SK-N-SH (cell line): ENCODE data around the gene STRIP2. TPM values are rescaled to one million over a fixed set of nuclear protein-coding genes. Genes with fewer than 3 reads are reported as not detected.

Source experiments
- CTCF ChIA-PET: fragments of 300-600, 350-600 bp; formaldehyde crosslinking; extraction: SDS; loops from one replicate; lab custom pipeline; 2021; lab: Yijun Ruan, JAX
- POLR2A ChIA-PET: fragments of 350-600 bp; sonication (Branson Sonifier 250); formaldehyde crosslinking; extraction: SDS; loops from one replicate; lab custom pipeline; 2020; ENCODE audit warnings: antibody characterized with exemption, inconsistent platforms; lab: Yijun Ruan, JAX
- DNase-seq: peaks from one replicate; pipeline ENCODE4 v3.0.0; 2012
- H2AFZ ChIP-seq: fragments of 200-600 bp; sonication (generic); 2 replicates; pipeline ENCODE4 v1.8.1; 2016; ENCODE audit warnings: antibody characterized with exemption, mild to moderate bottlenecking, low read depth
- H3F3A ChIP-seq: fragments of 200-600 bp; sonication (generic); replicated peaks from 2 replicates; pipeline ENCODE3; 2016; ENCODE audit warnings: antibody characterized with exemption, mild to moderate bottlenecking; ENCODE audit not compliant: insufficient read depth
- H3K27ac ChIP-seq, 2 experiments: fragments of 200-500 bp in 1 of 2; fragments of 200-600 bp in 1 of 2; sonication (Bioruptor generic) in 1 of 2; sonication (generic), shearing (Covaris generic) in 1 of 2; 2 replicates each; pipeline versions ENCODE4 v1.5.1 to v1.6.1; 2014 to 2016; ENCODE audit warnings: low read depth in 2 of 2, inconsistent platforms in 1 of 2, low read length in 1 of 2, mild to moderate bottlenecking in 1 of 2, mixed read lengths in 1 of 2
- H3K27me3 ChIP-seq: fragments of 200-600 bp; sonication (generic), shearing (Covaris generic); 2 replicates; pipeline ENCODE4 v1.6.1; 2016; ENCODE audit warnings: mixed run types; ENCODE audit not compliant: insufficient read depth
- H3K36me3 ChIP-seq, 2 experiments: fragments of 200-500 bp in 1 of 2; fragments of 200-600 bp in 1 of 2; sonication (Bioruptor generic) in 1 of 2; sonication (generic) in 1 of 2; replicated peaks in 1 of 2; 2 replicates each; pipeline versions ENCODE3 to v1.5.1; 2014 to 2016; ENCODE audit warnings: low read length in 1 of 2, mild to moderate bottlenecking in 1 of 2; ENCODE audit not compliant: insufficient read depth in 2 of 2, control insufficient read depth in 1 of 2
- H3K4me1 ChIP-seq, 2 experiments: fragments of 200-500 bp in 1 of 2; fragments of 200-600 bp in 1 of 2; sonication (Bioruptor generic) in 1 of 2; sonication (generic), shearing (Covaris generic) in 1 of 2; 2 replicates each; pipeline versions ENCODE4 v1.5.1 to v1.6.1; 2014 to 2016; ENCODE audit warnings: low read depth in 1 of 2, low read length in 1 of 2, mixed run types in 1 of 2; ENCODE audit not compliant: insufficient read depth in 2 of 2, control insufficient read depth in 1 of 2
- H3K4me2 ChIP-seq: fragments of 200-600 bp; sonication (generic), shearing (Covaris generic); 2 replicates; pipeline ENCODE4 v1.6.1; 2017; ENCODE audit warnings: mixed run types
- H3K4me3 ChIP-seq, 2 experiments: fragments of 200-500 bp in 1 of 2; fragments of 200-600 bp in 1 of 2; sonication (Bioruptor generic) in 1 of 2; sonication (generic), shearing (Covaris generic) in 1 of 2; 2 replicates each; pipeline versions ENCODE4 v1.5.1 to v1.8.1; 2014 to 2016; ENCODE audit warnings: low read depth in 2 of 2, inconsistent platforms in 1 of 2, low read length in 1 of 2, mild to moderate bottlenecking in 1 of 2, mixed read lengths in 1 of 2, moderate library complexity in 1 of 2
- H3K79me2 ChIP-seq: fragments of 200-600 bp; sonication (generic); 2 replicates; pipeline ENCODE4 v1.8.1; 2017; ENCODE audit warnings: mild to moderate bottlenecking; ENCODE audit not compliant: insufficient read depth
- H3K9ac ChIP-seq: fragments of 200-600 bp; sonication (generic); 2 replicates; pipeline ENCODE4 v1.6.1; 2017; ENCODE audit warnings: mixed run types
- H3K9me2 ChIP-seq: fragments of 200-600 bp; sonication (generic); 2 replicates; pipeline ENCODE4 v1.6.1; 2017; ENCODE audit warnings: mixed run types
- H3K9me3 ChIP-seq: fragments of 200-600 bp; sonication (generic); 2 replicates; pipeline ENCODE4 v1.6.1; 2017; ENCODE audit warnings: mixed run types, mild to moderate bottlenecking, moderate library complexity
- H4K20me1 ChIP-seq: fragments of 200-600 bp; sonication (generic); 2 replicates; pipeline ENCODE4 v1.6.1; 2017; ENCODE audit warnings: mild to moderate bottlenecking, mixed run types; ENCODE audit not compliant: insufficient read depth
- CHD2 ChIP-seq: fragments of 150-350 bp; IDR thresholded peaks from 2 replicates; pipeline ENCODE4 v1.6.1; 2018; ENCODE audit warnings: low read length; ENCODE audit not compliant: partially characterized antibody
- ELF1 ChIP-seq: IDR thresholded peaks from 2 replicates; pipeline ENCODE4 v1.4.0; 2012
- EP300 ChIP-seq, 2 experiments: IDR thresholded peaks; 2 replicates each; pipeline versions ENCODE4 v1.4.0 to v1.6.1; 2012; ENCODE audit warnings: borderline replicate concordance in 1 of 2, low read depth in 1 of 2, low read length in 1 of 2
- FOSL2 ChIP-seq: IDR thresholded peaks from 2 replicates; pipeline ENCODE4 v1.4.0; 2012; ENCODE audit warnings: low read depth, mild to moderate bottlenecking, moderate library complexity, borderline replicate concordance
- FOXJ3 ChIP-seq: sonication (generic); formaldehyde crosslinking; IDR thresholded peaks from 2 replicates; pipeline ENCODE4 v1.5.1; 2020; ENCODE audit warnings: mild to moderate bottlenecking, missing genetic modification reagents
- FOXM1 ChIP-seq: IDR thresholded peaks from 2 replicates; pipeline ENCODE4 v1.4.0; 2012; ENCODE audit warnings: low read depth, mild to moderate bottlenecking
- GATA2 ChIP-seq: sonication (generic); formaldehyde crosslinking; IDR thresholded peaks from 2 replicates; pipeline ENCODE4 v1.5.0; 2020; ENCODE audit warnings: mild to moderate bottlenecking, missing genetic modification reagents
- IRF3 ChIP-seq: fragments of 150-350 bp; IDR thresholded peaks from 2 replicates; pipeline ENCODE4 v1.6.1; 2016; ENCODE audit warnings: mild to moderate bottlenecking, low read depth, low read length
- NFIC ChIP-seq: IDR thresholded peaks from 2 replicates; pipeline ENCODE4 v1.4.0; 2012; ENCODE audit warnings: borderline replicate concordance
- RAD21 ChIP-seq: IDR thresholded peaks from 2 replicates; pipeline ENCODE4 v1.6.1; 2012; ENCODE audit warnings: mild to moderate bottlenecking, low read length
- RCOR1 ChIP-seq: fragments of 150-350 bp; IDR thresholded peaks from 2 replicates; pipeline ENCODE4 v1.6.1; 2017; ENCODE audit warnings: antibody characterized with exemption, low read length
- RXRA ChIP-seq: IDR thresholded peaks from 2 replicates; pipeline ENCODE4 v1.4.0; 2012; ENCODE audit warnings: low read depth, mild to moderate bottlenecking, borderline replicate concordance
- TAF1 ChIP-seq: IDR thresholded peaks from 2 replicates; pipeline ENCODE4 v1.6.1; 2012; ENCODE audit warnings: low read depth, mild to moderate bottlenecking, low read length, moderate library complexity, borderline replicate concordance
- TCF12 ChIP-seq: IDR thresholded peaks from 2 replicates; pipeline ENCODE4 v1.4.0; 2012
- TEAD4 ChIP-seq: IDR thresholded peaks from 2 replicates; pipeline ENCODE4 v1.4.0; 2012; ENCODE audit warnings: mild to moderate bottlenecking, borderline replicate concordance; ENCODE audit not compliant: insufficient read depth
- YY1 ChIP-seq: IDR thresholded peaks from 2 replicates; pipeline ENCODE4 v1.4.0; 2012; ENCODE audit warnings: low read depth, mild to moderate bottlenecking
- WGBS: methylation state at CpG from one replicate; pipeline ENCODE4 v1.1.6; 2017; ENCODE audit warnings: low lambda C conversion rate; 5-methylcytosine and 5-hydroxymethylcytosine counted together
- polyA plus RNA-seq, 3 experiments: library from polyadenylated mRNA; depleted of rRNA; stranded (reverse); fragments of >200 nt; gene quantifications; 2 replicates each; pipeline ENCODE4 v1.2.3, GENCODE V29; 2012
- TF ChIP-seq, protein P1 (sequence below): IDR thresholded peaks from 2 replicates; pipeline ENCODE4 v1.4.0; 2012; ENCODE audit warnings: low read depth, borderline replicate concordance
- TF ChIP-seq, protein P2 (sequence below): IDR thresholded peaks from 2 replicates; pipeline ENCODE4 v1.4.0; 2012; ENCODE audit warnings: low read depth, borderline replicate concordance
- TF ChIP-seq, protein P3 (sequence below): fragments of 150-350 bp; IDR thresholded peaks from 2 replicates; pipeline ENCODE4 v1.6.1; 2017; ENCODE audit warnings: antibody characterized with exemption, low read length, low read depth, borderline replicate concordance

STRIP2 gene
- polyA plus RNA-seq, 1 of the 3 experiments (the other 2 are of a cell fraction), result 4.9 TPM

- H3K27me3 ChIP-seq, result no peaks in the 10 kb centered on the region
- TF ChIP-seq GATA2 (CRISPR knock-in tag), result no peak
- TF ChIP-seq, protein P1, sequence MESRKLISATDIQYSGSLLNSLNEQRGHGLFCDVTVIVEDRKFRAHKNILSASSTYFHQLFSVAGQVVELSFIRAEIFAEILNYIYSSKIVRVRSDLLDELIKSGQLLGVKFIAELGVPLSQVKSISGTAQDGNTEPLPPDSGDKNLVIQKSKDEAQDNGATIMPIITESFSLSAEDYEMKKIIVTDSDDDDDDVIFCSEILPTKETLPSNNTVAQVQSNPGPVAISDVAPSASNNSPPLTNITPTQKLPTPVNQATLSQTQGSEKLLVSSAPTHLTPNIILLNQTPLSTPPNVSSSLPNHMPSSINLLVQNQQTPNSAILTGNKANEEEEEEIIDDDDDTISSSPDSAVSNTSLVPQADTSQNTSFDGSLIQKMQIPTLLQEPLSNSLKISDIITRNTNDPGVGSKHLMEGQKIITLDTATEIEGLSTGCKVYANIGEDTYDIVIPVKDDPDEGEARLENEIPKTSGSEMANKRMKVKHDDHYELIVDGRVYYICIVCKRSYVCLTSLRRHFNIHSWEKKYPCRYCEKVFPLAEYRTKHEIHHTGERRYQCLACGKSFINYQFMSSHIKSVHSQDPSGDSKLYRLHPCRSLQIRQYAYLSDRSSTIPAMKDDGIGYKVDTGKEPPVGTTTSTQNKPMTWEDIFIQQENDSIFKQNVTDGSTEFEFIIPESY, result no peak
- TF ChIP-seq CHD2, result no peak
- no peak for TF ChIP-seq NFIC
- no peak for TF ChIP-seq ELF1
- no peak for TF ChIP-seq EP300 (IDR thresholded peaks at IDR 0.05; ENCODE audit: borderline replicate concordance in 1 of 2, low read depth in 1 of 2, low read length in 1 of 2)
- TF ChIP-seq TEAD4, result no peak
- TF ChIP-seq FOSL2, result no peak
- TF ChIP-seq RCOR1, result no peak
- TF ChIP-seq, protein P2, sequence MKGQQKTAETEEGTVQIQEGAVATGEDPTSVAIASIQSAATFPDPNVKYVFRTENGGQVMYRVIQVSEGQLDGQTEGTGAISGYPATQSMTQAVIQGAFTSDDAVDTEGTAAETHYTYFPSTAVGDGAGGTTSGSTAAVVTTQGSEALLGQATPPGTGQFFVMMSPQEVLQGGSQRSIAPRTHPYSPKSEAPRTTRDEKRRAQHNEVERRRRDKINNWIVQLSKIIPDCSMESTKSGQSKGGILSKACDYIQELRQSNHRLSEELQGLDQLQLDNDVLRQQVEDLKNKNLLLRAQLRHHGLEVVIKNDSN, result no peak
- TF ChIP-seq YY1, result no peak
- TF ChIP-seq TCF12, result no peak
- no peak for TF ChIP-seq RXRA
- H3K9me2 ChIP-seq, result no peaks in the 10 kb centered on the region
- ChIA-PET POLR2A (no interaction called here), CTCF (no interaction called here)
- H3K4me1 ChIP-seq, result no peaks in the 10 kb centered on the region
- H2AFZ ChIP-seq, result no peak overlapping the region
- H3K27ac ChIP-seq, result no peak overlapping the region
- H3K4me3 ChIP-seq, result no peak overlapping the region
- WGBS, result 85% methylated on average over 10 of the region's 10 CpGs
- H3K9ac ChIP-seq, result no peak overlapping the region
- H3K4me2 ChIP-seq, result no peak overlapping the region
- DNase-seq, result no peak
- no peaks in the 10 kb centered on the region for H4K20me1 ChIP-seq
- H3K9me3 ChIP-seq, result no peaks in the 10 kb centered on the region
- no peaks in the 10 kb centered on the region for H3F3A ChIP-seq
- no peaks in the 10 kb centered on the region for H3K79me2 ChIP-seq
- no peaks in the 10 kb centered on the region for H3K36me3 ChIP-seq
These were observed 79.3 kb downstream of the STRIP2 start for GRCh38 chr7:129513546-129513945.

- H3K9me3 ChIP-seq, result no peaks in the 10 kb centered on the region
- no peak overlapping the region for H3K27ac ChIP-seq
- no peaks in the 10 kb centered on the region for H3F3A ChIP-seq
- H3K79me2 ChIP-seq, result no peaks in the 10 kb centered on the region
- DNase-seq, result no peak
- no peaks in the 10 kb centered on the region for H3K4me1 ChIP-seq
- POLR2A ChIA-PET, result no interaction called here
- TF ChIP-seq YY1 (no peak), IRF3 (no peak), CHD2 (no peak), FOXM1 (no peak), FOXJ3 (no peak), RAD21 (no peak), TAF1 (no peak)
- TF ChIP-seq, protein P3, sequence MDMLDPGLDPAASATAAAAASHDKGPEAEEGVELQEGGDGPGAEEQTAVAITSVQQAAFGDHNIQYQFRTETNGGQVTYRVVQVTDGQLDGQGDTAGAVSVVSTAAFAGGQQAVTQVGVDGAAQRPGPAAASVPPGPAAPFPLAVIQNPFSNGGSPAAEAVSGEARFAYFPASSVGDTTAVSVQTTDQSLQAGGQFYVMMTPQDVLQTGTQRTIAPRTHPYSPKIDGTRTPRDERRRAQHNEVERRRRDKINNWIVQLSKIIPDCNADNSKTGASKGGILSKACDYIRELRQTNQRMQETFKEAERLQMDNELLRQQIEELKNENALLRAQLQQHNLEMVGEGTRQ, result no peak
- H3K9ac ChIP-seq, result no peak overlapping the region
- H4K20me1 ChIP-seq, result no peaks in the 10 kb centered on the region
- no peaks in the 10 kb centered on the region for H3K36me3 ChIP-seq
- WGBS, result 64% methylated on average over 4 of the region's 4 CpGs
- no peak overlapping the region for H2AFZ ChIP-seq
- no peak overlapping the region for H3K4me3 ChIP-seq
- CTCF ChIA-PET, result interaction anchor here (1.0 to 1.1 kb wide), 2 partner anchors 11 to 297 kb away, joined by 3 read pairs; no protein-coding TSS in a partner anchor
- no peak overlapping the region for H3K4me2 ChIP-seq
- no peaks in the 10 kb centered on the region for H3K27me3 ChIP-seq
- H3K9me2 ChIP-seq, result no peaks in the 10 kb centered on the region
These were observed 80.5 kb downstream of the STRIP2 start for GRCh38 chr7:129514683-129515082.
